Gastrocnemius medialis (tissue), 4 donors: ENCODE results near the gene TFF1. TPM values are rescaled to one million over a fixed set of nuclear protein-coding genes. Genes with fewer than 3 reads are reported as not detected.

Experiments used
- ATAC-seq, 2 donors: fragments of 150-250 bp; one replicate each; pipeline ENCODE4 v1.9.1; 2016
- DNase-seq, 2 donors: peaks; one replicate each; pipeline ENCODE4 v3.0.0-alpha.2; 2019
- H3K27ac ChIP-seq, 4 donors: fragments of 200-600 bp; sonication (generic); 1 replicate in 1 of 4; 2 replicates in 3 of 4; pipeline ENCODE4 v1.5.1; 2016 to 2018; ENCODE audit warnings: mild to moderate bottlenecking in 2 of 4, moderate library complexity in 1 of 4
- H3K27me3 ChIP-seq, 3 donors: fragments of 200-600 bp; sonication (generic) in 2 of 3; 1 replicate in 1 of 3; 2 replicates in 2 of 3; pipeline versions ENCODE4 v1.5.1 to v1.6.0; 2016 to 2019; ENCODE audit warnings: mild to moderate bottlenecking in 1 of 3, moderate library complexity in 1 of 3
- H3K36me3 ChIP-seq, 2 donors: fragments of 200-600 bp; sonication (generic) in 1 of 2; one replicate each; pipeline ENCODE4 v1.5.1; 2017 to 2018
- H3K4me1 ChIP-seq, 2 donors: fragments of 200-600 bp; sonication (generic) in 1 of 2; one replicate each; pipeline ENCODE4 v1.5.1; 2016 to 2017; ENCODE audit warnings: mild to moderate bottlenecking in 2 of 2
- H3K4me3 ChIP-seq, 4 donors: fragments of 200-600 bp; sonication (generic) in 3 of 4; 1 replicate in 1 of 4; 2 replicates in 3 of 4; pipeline ENCODE4 v1.5.1; 2016 to 2019; ENCODE audit warnings: mild to moderate bottlenecking in 2 of 4
- H3K9me3 ChIP-seq, 3 donors: fragments of 200-600 bp; sonication (generic) in 2 of 3; 1 replicate in 1 of 3; 2 replicates in 2 of 3; pipeline ENCODE4 v1.5.1; 2016 to 2019
- CTCF ChIP-seq, 5 experiments: fragments of 450-650 bp in 3 of 5; fragments of 200-600 bp in 2 of 5; sonication (generic) in 2 of 5; IDR thresholded peaks in 4 of 5; conservative IDR thresholded peaks in 1 of 5; 1 replicate in 4 of 5; 2 replicates in 1 of 5; pipeline ENCODE4 v1.5.1; 2016 to 2019; ENCODE audit warnings: antibody characterized with exemption in 5 of 5, mild to moderate bottlenecking in 3 of 5, moderate library complexity in 3 of 5
- POLR2A ChIP-seq, 2 donors: fragments of 450-650 bp; IDR thresholded peaks; one replicate each; pipeline ENCODE4 v1.6.1; 2017; ENCODE audit warnings: antibody characterized with exemption in 2 of 2, mild to moderate bottlenecking in 2 of 2, moderate library complexity in 2 of 2
- in situ Hi-C, 4 donors: fragments of 200-750 bp; cut with MboI; loops; one replicate each; pipeline versions ENCODE4 v1.15.0 to v1.8.0; 2017; ENCODE audit warnings: low sequenced_read_pairs in 4 of 4
- intact Hi-C: fragments of 100-400 bp; cut with DNase I; formaldehyde crosslinking; loops from one replicate; pipeline ENCODE4 v1.15.1; 2023; ENCODE audit warnings: low total_unique reads
- total RNA-seq, 4 donors: library from RNA; depleted of rRNA; stranded (reverse); fragments of >200 nt; gene quantifications; one replicate each; pipeline versions ENCODE4 v1.1.0 to v1.2.3, GENCODE V29; 2016

TFF1 gene
- total RNA-seq, 4 donors from 2014 or later, result not detected

- no peaks in the 10 kb centered on the region for H3K36me3 ChIP-seq
- no peak overlapping the region for H3K4me3 ChIP-seq
- H3K4me1 ChIP-seq, result no peaks in the 10 kb centered on the region
- no peaks in the 10 kb centered on the region for H3K9me3 ChIP-seq
- intact Hi-C loops (no loop called here), in situ Hi-C loops (no loop called here)
- no peak for TF ChIP-seq POLR2A (IDR thresholded peaks at IDR 0.05)
- TF ChIP-seq CTCF (IDR thresholded peaks at IDR 0.05 in 4 of 5, conservative IDR thresholded peaks at IDR 0.05 in 1 of 5), result no peak
- ATAC-seq (no peak), DNase-seq (no peak)
- H3K27ac ChIP-seq, result no peak overlapping the region
- H3K27me3 ChIP-seq, result peaks cover 0 to 14% (median 0%) of the 10 kb centered on the region in 3 donors
These were observed 10.1 kb upstream of the TFF1 start for GRCh38 chr21:42376338-42376982.

GRCh38 chr21:42375966-42376337 is 9.6 kb upstream of the TFF1 start:
- DNase-seq, result no peak
- Histone ChIP-seq H3K27me3 (peaks cover 0 to 14% (median 0%) of the 10 kb centered on the region in 3 donors), H3K36me3 (no peaks in the 10 kb centered on the region), H3K4me1 (no peaks in the 10 kb centered on the region), H3K9me3 (no peaks in the 10 kb centered on the region), H3K4me3 (no peak overlapping the region), H3K27ac (no peak overlapping the region)
- TF ChIP-seq CTCF (IDR thresholded peaks at IDR 0.05 in 4 of 5, conservative IDR thresholded peaks at IDR 0.05 in 1 of 5) (no peak), POLR2A (IDR thresholded peaks at IDR 0.05) (no peak)
- intact Hi-C loops, result no loop called here
- no peak for ATAC-seq
- in situ Hi-C loops, result no loop called here

GRCh38 chr21:42375506-42375905 is 9.2 kb upstream of the TFF1 start:
- no peak overlapping the region for H3K4me3 ChIP-seq
- no peaks in the 10 kb centered on the region for H3K36me3 ChIP-seq
- peaks cover 0 to 14% (median 0%) of the 10 kb centered on the region in 3 donors for H3K27me3 ChIP-seq
- intact Hi-C loops (no loop called here), in situ Hi-C loops (no loop called here)
- DNase-seq (no peak), ATAC-seq (no peak)
- H3K9me3 ChIP-seq, result no peaks in the 10 kb centered on the region
- no peak overlapping the region for H3K27ac ChIP-seq
- no peaks in the 10 kb centered on the region for H3K4me1 ChIP-seq
- TF ChIP-seq POLR2A (IDR thresholded peaks at IDR 0.05) (no peak), CTCF (IDR thresholded peaks at IDR 0.05 in 4 of 5, conservative IDR thresholded peaks at IDR 0.05 in 1 of 5) (no peak)

- TF ChIP-seq CTCF (IDR thresholded peaks at IDR 0.05 in 4 of 5, conservative IDR thresholded peaks at IDR 0.05 in 1 of 5) (no peak), POLR2A (IDR thresholded peaks at IDR 0.05) (no peak)
- Histone ChIP-seq H3K4me3 (no peak overlapping the region), H3K27ac (no peak overlapping the region), H3K36me3 (no peaks in the 10 kb centered on the region), H3K27me3 (peaks cover 0 to 14% (median 0%) of the 10 kb centered on the region in 3 donors), H3K9me3 (no peaks in the 10 kb centered on the region), H3K4me1 (no peaks in the 10 kb centered on the region)
- in situ Hi-C loops (no loop called here), intact Hi-C loops (no loop called here)
- DNase-seq, result no peak
- no peak for ATAC-seq
These were observed 8.6 kb upstream of the TFF1 start for GRCh38 chr21:42374864-42375499.
